ENCODE results near the gene STYX. TPM values are rescaled to one million over a fixed set of nuclear protein-coding genes. Genes with fewer than 3 reads are reported as not detected.

The STYX gene
- total and polyA plus RNA-seq, 2 experiments from 2014 or later, result 23.3 to 40.2 TPM

DNA sequence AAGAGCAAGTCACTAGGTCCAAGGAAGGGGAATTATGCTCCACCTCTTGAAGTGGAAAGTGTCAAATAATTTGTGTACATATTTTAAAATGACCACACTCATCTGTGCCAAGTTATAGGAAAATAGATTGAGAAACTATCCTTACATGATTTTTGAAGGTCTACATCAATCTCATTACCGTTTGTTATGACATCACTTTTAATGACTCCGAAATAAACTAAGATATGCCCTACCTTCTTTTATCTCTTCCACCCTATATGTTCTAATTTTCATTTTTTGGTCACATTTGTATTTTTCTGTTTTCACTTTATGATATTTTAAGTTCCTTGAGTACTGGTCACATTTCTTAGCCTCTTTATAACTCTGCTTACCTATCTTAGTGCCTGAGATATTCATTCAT is 26.3 kb upstream of the STYX start:
- Mint-ChIP-seq H3K27ac (no peak overlapping the region), H3K4me3 (no peak overlapping the region), H3K4me1 (peaks cover 15% of the 10 kb centered on the region), H3K9me3 (no peaks in the 10 kb centered on the region; the same call in 2 of the 3 replicates), H3K36me3 (ENCODE audit: low read depth) (peaks cover 13% of the 10 kb centered on the region), H3K27me3 (ENCODE audit: insufficient read depth, low read depth, poor library complexity) (peaks cover 10% of the 10 kb centered on the region)
- no peaks in the 10 kb centered on the region for H4K20me1 ChIP-seq (replicated peaks; ENCODE audit: insufficient read depth)
- H2AFZ ChIP-seq, result peak overlapping the region; percentile 6; the same call in 1 of the 2 replicates
- peaks cover 1% of the 10 kb centered on the region; the same call in 1 of the 2 replicates for H3K36me3 ChIP-seq (ENCODE audit: insufficient read depth)
- H3K27me3 ChIP-seq (ENCODE audit: insufficient read depth), result no peaks in the 10 kb centered on the region
- H3K4me2 ChIP-seq, result no peak overlapping the region
- peaks cover 16% of the 10 kb centered on the region for H3K79me2 ChIP-seq (replicated peaks; ENCODE audit: insufficient read depth)
- 0 out of 2 replicates have a peak, but pooled peaks cover 4% of the 10 kb centered on the region for H3F3A ChIP-seq (replicated peaks; ENCODE audit: low read depth)
- DNase-seq (ENCODE audit: low spot score) (no peak), ATAC-seq (no peak)
- no peaks in the 10 kb centered on the region for H3K9me2 ChIP-seq (ENCODE audit: insufficient read depth)
- TF ChIP-seq ZNF331 (CRISPR knock-in tag; IDR thresholded peaks at IDR 0.05; ENCODE audit: low read depth), result no peak
- TF ChIP-seq, protein P1, sequence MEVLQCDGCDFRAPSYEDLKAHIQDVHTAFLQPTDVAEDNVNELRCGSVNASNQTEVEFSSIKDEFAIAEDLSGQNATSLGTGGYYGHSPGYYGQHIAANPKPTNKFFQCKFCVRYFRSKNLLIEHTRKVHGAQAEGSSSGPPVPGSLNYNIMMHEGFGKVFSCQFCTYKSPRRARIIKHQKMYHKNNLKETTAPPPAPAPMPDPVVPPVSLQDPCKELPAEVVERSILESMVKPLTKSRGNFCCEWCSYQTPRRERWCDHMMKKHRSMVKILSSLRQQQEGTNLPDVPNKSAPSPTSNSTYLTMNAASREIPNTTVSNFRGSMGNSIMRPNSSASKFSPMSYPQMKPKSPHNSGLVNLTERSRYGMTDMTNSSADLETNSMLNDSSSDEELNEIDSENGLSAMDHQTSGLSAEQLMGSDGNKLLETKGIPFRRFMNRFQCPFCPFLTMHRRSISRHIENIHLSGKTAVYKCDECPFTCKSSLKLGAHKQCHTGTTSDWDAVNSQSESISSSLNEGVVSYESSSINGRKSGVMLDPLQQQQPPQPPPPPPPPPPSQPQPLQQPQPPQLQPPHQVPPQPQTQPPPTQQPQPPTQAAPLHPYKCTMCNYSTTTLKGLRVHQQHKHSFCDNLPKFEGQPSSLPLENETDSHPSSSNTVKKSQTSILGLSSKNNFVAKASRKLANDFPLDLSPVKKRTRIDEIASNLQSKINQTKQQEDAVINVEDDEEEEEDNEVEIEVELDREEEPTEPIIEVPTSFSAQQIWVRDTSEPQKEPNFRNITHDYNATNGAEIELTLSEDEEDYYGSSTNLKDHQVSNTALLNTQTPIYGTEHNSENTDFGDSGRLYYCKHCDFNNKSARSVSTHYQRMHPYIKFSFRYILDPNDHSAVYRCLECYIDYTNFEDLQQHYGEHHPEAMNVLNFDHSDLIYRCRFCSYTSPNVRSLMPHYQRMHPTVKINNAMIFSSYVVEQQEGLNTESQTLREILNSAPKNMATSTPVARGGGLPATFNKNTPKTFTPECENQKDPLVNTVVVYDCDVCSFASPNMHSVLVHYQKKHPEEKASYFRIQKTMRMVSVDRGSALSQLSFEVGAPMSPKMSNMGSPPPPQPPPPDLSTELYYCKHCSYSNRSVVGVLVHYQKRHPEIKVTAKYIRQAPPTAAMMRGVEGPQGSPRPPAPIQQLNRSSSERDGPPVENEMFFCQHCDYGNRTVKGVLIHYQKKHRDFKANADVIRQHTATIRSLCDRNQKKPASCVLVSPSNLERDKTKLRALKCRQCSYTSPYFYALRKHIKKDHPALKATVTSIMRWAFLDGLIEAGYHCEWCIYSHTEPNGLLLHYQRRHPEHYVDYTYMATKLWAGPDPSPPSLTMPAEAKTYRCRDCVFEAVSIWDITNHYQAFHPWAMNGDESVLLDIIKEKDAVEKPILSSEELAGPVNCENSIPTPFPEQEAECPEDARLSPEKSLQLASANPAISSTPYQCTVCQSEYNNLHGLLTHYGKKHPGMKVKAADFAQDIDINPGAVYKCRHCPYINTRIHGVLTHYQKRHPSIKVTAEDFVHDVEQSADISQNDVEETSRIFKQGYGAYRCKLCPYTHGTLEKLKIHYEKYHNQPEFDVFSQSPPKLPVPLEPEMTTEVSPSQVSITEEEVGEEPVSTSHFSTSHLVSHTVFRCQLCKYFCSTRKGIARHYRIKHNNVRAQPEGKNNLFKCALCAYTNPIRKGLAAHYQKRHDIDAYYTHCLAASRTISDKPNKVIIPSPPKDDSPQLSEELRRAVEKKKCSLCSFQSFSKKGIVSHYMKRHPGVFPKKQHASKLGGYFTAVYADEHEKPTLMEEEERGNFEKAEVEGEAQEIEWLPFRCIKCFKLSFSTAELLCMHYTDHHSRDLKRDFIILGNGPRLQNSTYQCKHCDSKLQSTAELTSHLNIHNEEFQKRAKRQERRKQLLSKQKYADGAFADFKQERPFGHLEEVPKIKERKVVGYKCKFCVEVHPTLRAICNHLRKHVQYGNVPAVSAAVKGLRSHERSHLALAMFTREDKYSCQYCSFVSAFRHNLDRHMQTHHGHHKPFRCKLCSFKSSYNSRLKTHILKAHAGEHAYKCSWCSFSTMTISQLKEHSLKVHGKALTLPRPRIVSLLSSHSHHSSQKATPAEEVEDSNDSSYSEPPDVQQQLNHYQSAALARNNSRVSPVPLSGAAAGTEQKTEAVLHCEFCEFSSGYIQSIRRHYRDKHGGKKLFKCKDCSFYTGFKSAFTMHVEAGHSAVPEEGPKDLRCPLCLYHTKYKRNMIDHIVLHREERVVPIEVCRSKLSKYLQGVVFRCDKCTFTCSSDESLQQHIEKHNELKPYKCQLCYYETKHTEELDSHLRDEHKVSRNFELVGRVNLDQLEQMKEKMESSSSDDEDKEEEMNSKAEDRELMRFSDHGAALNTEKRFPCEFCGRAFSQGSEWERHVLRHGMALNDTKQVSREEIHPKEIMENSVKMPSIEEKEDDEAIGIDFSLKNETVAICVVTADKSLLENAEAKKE (CRISPR knock-in tag; IDR thresholded peaks at IDR 0.05), result no peak
- TF ChIP-seq, protein P2, sequence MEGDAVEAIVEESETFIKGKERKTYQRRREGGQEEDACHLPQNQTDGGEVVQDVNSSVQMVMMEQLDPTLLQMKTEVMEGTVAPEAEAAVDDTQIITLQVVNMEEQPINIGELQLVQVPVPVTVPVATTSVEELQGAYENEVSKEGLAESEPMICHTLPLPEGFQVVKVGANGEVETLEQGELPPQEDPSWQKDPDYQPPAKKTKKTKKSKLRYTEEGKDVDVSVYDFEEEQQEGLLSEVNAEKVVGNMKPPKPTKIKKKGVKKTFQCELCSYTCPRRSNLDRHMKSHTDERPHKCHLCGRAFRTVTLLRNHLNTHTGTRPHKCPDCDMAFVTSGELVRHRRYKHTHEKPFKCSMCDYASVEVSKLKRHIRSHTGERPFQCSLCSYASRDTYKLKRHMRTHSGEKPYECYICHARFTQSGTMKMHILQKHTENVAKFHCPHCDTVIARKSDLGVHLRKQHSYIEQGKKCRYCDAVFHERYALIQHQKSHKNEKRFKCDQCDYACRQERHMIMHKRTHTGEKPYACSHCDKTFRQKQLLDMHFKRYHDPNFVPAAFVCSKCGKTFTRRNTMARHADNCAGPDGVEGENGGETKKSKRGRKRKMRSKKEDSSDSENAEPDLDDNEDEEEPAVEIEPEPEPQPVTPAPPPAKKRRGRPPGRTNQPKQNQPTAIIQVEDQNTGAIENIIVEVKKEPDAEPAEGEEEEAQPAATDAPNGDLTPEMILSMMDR (conservative IDR thresholded peaks at IDR 0.05; ENCODE audit: low read depth in 2 of 2), result no peak
- H3K4me3 ChIP-seq, result no peak overlapping the region
- H3K27ac ChIP-seq (ENCODE audit: low read depth), result no peak overlapping the region
- H3K4me1 ChIP-seq (ENCODE audit: insufficient read depth), result peaks cover 10% of the 10 kb centered on the region

All from GM23338 (cell line).